DMS153 treated with DMSO at 0.1 percent for 48 hours (cell line): ENCODE data around the gene MYL7.
A peak's percentile ranks its signal among the peaks of the same experiment; 100 is the strongest.

Experiments
- DNase-seq: peaks from one replicate; lab custom pipeline; 2025; ENCODE audit not compliant: unreplicated experiment; lab: John Stamatoyannopoulos, UW

Gene MYL7

DNA sequence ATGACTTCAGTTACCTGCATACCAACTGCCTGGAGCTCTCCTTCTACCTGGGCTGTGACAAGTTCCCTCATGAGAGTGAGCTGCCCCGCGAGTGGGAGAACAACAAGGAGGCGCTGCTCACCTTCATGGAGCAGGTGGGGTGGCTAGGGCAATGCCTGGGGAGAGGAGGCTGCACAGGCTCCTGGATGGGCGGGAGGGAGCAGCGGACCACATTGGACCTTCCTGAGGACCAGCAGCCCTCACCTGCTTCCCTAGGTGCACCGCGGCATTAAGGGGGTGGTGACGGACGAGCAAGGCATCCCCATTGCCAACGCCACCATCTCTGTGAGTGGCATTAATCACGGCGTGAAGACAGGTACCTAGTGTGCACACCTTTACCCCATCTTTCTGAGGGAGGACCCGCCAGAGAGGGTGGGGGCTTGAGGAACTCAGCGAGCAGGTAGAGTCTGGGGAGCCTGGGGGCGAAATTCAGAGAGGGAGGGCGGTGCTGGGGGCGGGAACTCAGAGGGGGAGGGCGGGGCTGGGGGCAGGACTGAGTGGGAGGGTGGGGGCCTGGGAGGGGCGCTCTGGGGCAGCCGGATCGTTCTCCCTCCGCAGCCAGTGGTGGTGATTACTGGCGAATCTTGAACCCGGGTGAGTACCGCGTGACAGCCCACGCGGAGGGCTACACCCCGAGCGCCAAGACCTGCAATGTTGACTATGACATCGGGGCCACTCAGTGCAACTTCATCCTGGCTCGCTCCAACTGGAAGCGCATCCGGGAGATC, 28.0 kb downstream of the MYL7 start:
- no peak for DNase-seq

DNA sequence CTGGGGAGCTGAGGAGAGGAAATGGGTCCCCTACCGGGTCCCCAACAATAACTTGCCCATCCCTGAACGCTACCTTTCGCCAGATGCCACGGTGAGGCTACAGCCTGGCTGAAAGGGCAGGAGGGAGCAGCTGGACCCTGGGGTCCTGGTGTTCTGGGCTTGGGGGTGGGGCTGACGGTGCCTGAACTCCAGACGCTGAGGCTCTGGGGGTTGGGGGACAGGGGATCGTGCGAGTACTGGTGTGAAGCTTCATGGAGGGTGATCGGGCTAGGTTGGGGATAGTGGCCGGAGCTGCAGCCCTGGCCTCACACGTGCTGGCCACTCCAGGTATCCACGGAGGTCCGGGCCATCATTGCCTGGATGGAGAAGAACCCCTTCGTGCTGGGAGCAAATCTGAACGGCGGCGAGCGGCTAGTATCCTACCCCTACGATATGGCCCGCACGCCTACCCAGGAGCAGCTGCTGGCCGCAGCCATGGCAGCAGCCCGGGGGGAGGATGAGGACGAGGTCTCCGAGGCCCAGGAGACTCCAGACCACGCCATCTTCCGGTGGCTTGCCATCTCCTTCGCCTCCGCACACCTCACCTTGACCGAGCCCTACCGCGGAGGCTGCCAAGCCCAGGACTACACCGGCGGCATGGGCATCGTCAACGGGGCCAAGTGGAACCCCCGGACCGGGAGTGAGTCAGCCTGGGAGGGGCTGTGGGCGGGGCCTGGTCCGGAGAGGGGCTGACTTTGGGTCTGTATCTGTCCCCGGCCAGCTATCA, 28.7 kb downstream of the MYL7 start:
- DNase-seq, result peak; percentile 26

DNA sequence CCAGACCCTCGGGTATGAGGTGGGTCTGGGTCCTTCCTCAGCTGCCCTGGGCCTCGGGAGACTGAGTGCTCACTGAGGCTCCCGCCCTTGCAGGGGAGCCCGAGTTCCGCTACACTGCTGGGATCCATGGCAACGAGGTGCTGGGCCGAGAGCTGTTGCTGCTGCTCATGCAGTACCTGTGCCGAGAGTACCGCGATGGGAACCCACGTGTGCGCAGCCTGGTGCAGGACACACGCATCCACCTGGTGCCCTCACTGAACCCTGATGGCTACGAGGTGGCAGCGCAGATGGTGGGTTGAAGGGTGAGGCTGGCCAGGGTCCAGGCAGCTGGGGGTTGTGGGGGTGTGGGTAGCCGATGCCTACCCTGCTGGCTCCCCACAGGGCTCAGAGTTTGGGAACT, 29.4 kb downstream of the MYL7 start:
- no peak for DNase-seq

DNA sequence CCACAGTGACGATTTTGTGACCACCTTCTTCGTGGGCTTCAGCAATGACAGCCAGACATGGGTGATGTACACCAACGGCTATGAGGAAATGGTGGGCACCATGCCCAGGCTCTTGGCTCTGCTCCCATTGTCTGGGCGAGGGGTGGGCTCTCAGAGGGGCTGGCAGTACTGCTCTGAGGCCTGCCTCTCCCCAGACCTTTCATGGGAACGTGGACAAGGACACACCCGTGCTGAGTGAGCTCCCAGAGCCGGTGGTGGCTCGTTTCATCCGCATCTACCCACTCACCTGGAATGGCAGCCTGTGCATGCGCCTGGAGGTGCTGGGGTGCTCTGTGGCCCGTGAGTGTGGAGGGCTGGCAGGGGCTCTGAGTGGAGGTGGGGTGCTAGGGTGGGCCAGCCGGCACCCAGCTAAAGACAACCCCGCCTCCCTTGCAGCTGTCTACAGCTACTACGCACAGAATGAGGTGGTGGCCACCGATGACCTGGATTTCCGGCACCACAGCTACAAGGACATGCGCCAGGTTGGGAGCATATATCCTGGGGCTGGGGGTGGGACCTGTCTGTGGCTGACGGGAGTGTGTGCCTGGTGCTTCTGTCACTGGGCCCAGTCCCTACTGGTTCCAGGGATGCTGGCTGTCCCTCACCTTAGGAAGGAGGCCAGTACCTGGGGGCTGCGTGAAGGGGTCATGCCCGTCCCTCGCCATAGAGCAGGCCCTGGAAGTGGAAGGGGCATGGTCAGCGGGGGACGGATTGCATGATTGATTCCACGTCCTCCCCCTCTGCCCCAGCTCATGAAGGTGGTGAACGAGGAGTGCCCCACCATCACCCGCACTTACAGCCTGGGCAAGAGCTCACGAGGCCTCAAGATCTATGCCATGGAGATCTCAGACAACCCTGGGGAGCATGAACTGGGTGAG, 30.2 kb downstream of the MYL7 start:
- DNase-seq, result no peak

DNA sequence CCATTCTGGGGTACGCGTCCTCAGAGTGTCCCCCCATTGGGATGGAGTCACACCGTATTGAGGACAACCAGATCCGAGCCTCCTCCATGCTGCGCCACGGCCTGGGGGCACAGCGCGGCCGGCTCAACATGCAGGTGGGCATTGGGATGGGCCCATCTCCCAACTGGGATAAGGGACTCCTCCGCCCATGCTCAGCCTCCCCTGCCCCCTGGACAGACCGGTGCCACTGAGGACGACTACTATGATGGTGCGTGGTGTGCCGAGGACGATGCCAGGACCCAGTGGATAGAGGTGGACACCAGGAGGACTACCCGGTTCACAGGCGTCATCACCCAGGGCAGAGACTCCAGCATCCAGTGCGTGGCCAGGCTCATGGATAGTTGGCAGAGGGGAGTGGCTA, 31.1 kb downstream of the MYL7 start:
- DNase-seq, result no peak

DNA sequence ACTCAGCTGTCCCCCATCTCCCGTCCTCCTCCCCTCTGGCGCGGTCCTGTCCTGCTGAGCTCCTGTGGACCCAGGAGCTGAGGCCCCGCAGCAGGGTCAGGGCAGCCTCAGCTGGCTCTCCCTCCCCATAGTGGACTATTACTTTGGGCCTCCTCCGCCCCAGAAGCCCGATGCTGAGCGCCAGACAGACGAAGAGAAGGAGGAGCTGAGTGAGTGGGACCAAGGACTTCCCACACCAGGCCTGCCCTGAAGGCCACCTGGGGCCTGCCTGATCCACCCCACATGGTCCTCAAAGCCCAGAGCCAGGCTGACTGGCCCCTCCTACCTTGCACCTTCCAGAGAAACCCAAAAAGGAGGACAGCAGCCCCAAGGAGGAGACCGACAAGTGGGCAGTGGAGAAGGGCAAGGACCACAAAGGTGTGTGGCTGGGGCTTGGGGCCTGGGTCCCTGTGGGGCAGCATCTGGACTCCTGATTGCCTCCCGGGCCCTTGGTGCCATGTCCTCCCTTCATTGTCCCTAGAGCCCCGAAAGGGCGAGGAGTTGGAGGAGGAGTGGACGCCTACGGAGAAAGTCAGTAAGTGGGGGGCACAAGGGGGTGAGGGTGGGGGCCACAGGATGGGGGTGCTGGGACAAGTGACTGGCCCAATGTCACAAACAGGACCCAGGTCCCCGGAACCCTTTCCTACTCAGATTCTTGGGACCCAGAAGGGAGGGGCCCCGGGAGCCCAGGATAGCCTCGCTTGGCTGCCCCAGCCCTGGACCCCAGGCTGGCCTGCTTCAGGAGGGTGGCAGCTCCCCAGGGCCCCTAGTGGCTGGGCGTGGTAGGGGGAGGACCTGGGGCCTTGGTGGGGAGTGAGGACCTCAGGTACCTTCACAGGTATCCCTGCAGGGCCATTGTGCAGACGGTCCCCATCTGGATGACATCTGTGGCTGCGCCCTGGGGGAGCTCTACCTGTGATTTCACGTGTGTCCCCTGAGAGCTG, 32.1 kb downstream of the MYL7 start:
- no peak for DNase-seq

DNA sequence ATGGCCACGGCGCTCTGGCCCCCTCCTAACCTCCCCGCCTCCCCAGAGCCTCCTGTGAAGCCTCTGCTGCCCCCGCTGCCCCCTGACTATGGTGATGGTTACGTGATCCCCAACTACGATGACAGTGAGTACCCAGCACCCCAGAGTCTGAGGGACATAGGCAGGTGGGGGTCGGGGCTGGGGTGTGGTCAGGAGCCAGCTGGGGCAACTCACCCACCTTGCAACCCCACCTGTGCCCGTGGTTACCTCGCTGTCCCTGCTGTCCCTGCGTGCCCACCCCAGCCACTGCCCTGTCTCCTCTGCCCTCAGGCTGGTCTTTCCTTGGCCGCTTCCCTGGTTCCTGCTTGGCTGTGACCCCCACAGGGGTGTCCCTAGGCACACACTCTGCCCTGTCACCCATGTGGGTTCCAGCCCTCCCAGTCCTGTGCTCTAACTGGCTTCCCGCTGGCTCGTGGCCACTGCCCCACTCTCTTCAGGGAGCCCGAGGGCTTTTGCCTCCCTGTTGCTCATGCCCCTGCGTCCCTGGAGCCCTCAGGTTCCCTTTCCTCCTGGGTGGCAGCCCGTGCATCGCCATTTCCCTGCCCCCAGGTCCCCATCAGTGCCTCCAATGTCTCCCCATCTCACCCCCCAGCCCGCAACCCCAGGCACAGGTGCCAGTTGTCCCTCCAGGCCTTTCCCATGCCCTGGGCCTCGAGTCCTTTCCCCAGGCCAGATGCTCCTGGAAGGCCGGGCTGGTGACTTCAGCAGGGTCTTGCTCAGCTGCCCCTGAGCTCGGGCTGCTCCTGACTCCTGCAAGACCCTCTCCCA, 33.0 kb downstream of the MYL7 start:
- DNase-seq, result no peak

DNA sequence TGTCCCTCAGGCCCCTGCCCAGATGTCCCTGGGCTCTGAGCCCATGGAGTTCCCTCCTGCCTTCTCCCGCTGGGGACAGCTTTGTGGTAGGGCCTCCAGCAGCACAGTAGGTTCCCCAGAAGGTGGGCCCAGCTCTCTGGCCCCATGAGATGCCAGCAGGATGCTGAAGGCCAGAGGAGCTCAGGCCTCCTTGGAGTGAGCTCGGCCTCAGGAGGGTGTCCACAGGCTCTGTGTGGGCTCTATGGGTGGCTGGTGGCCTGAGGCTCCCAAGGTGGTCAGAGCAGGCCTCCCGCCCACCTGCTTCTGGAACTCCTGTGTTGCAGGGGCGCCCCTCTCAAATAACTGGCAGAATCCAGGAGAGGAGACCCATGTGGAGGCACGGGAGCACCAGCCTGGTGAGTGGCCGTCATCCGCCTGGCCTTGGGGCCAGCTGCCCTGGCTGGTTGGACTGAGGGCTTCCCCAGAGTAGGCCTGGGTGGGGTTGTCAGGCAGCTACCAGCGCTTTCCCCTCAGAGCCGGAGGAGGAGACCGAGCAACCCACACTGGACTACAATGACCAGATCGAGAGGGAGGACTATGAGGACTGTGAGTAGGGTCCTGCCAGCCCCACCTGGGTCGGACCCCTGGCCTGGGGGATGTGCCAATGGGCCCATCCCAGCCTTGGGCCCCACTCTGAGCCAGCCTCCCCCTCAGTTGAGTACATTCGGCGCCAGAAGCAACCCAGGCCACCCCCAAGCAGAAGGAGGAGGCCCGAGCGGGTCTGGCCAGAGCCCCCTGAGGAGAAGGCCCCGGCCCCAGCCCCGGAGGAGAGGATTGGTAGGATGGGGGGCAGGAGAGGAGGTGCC, 33.8 kb downstream of the MYL7 start:
- DNase-seq, result no peak

DNA sequence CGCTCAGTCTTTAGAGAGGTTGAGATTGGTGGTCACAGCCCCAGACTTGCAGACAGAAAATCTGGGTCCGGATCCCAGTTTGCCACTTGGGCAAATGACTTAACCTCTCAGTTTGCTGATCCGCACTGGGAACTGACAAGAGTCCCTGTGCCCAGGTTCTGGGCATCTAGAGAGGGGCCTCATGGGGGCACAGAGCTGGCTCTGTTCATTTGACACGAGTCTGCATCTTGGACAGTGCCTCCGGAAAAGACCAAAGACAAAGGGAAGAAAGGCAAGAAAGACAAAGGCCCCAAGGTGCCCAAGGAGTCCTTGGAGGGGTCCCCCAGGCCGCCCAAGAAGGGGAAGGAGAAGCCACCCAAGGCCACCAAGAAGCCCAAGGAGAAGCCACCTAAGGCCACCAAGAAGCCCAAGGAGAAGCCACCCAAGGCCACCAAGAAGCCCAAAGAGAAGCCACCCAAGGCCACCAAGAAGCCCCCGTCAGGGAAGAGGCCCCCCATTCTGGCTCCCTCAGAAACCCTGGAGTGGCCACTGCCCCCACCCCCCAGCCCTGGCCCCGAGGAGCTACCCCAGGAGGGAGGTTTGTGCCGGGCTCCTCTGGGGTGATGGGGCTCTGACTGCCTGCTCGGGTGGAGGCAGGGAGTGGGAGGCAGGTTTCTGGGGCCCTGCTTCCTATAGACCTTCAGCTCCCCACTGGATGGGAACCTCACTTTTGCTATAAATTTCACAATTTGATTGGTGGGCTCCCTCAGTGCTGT, 34.6 kb downstream of the MYL7 start:
- DNase-seq, result no peak

DNA sequence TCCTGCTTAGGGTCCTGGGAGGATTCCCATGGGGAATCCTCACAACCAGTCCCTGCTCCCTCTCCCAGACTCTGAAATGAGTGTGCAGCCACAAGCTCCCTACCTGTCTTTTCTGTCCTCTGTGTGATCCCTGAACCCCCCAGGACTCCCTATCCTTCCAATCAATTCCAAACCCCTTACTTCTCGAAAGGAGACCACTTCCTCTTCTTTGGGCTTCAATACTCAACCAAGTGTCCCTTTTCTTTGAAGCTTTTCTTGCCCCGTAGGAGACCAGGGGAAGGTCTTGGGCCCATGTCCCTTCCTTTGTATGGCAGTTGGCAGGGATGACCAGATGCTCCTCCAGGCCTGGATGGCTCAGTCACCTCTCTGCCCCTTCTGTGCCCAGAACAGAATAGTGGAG, 35.3 kb downstream of the MYL7 start:
- no peak for DNase-seq

DNA sequence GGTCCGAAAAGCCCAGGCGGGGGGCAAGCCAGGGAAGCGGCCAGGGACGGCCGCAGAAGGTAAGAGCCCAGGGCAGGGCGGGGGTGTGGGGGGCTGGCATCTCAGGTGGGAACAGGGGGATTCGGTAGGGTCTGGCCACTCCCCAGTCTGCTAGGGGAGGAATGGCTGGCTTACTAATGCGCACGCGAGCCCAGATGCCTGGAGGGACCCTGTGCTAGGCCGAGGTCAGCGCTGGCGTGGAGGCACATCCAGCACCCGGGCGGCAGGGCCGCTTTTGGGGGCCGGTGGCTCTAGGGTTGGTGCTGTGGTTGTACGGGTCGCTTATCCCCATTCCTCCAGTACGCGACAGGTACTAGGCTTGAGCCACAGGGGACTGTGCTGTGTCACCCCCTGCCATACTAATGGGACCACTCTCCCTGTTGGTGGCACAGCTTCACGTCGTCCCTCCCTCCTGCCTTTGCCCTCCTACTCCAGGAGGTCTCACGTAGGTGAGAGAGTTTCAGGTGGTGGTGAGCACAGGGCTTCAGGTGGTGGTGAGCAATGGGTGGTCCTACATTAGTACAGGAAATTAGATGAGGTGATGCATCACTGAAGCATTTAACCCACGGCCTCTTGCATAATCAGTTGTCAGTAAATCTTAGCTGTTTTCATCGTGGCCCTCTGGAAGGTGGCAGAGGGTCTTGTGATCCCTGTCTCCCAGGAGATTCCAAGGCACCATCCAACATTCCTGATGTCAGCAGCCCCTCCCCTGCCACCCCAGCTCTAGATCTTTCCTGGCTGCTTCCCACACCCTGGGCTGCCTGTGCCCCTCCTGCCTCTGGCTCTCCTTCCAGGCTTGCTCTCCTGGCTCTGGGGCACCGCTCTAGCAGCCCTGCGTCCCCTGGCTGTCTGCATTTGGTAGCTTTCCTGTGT, 36.0 kb downstream of the MYL7 start:
- no peak for DNase-seq

DNA sequence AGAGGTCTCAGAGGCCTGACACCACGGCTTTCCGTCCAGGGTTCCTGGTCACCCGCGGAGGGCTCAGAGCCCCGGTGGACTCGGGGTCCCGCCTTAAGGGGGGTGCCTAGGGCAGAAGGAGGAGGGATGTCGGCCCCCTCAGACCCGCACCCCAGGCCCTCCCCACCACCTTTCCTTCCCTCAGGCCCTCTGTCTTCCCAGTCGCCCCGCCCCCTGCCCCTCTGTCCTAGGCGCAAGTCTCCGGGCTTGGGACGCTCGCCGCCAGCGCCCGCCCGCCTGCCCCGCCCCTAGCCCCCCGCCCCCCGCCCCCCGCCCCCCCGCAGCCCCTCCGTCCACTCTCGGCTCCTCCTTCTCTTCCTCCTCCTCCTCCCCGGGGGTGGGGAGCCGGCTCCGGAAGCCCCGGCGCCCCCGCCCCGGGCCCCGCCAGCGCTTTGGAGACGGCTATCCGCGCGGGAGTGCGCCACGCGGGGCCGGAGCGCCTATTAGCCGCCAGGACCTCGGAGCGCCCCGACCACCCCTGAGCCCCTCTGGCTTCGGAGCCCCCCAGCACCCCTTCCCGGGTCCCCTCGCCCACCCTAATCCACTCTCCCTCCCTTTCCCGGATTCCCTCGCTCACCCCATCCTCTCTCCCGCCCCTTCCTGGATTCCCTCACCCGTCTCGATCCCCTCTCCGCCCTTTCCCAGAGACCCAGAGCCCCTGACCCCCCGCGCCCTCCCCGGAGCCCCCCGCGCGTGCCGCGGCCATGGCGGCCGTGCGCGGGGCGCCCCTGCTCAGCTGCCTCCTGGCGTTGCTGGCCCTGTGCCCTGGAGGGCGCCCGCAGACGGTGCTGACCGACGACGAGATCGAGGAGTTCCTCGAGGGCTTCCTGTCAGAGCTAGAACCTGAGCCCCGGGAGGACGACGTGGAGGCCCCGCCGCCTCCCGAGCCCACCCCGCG, 36.9 kb downstream of the MYL7 start, which contains the start of gene AEBP1:
Gene AEBP1 (plus strand): TSS at position 423 of the 937 bp plus-strand sequence. CDS start 321 bp downstream, at position 744.
- no peak for DNase-seq

DNA sequence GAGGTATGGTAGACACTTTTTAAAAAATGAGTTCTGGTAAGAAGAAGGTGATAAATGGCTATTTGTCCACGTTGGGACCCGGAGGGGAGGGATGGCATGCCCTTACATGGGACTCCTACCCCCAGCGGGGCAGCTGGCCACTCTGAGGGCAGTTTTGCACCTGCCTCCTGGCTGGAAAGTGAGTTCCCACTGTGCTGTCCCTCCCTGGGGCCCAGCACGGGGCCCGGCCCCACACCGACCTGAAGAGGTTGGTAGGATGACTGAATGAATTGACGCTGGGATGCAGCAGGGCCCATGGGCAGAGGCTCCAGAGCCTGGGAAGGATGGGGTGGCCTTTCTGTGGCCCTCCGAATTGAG, 37.6 kb downstream of the MYL7 start:
- no peak for DNase-seq

DNA sequence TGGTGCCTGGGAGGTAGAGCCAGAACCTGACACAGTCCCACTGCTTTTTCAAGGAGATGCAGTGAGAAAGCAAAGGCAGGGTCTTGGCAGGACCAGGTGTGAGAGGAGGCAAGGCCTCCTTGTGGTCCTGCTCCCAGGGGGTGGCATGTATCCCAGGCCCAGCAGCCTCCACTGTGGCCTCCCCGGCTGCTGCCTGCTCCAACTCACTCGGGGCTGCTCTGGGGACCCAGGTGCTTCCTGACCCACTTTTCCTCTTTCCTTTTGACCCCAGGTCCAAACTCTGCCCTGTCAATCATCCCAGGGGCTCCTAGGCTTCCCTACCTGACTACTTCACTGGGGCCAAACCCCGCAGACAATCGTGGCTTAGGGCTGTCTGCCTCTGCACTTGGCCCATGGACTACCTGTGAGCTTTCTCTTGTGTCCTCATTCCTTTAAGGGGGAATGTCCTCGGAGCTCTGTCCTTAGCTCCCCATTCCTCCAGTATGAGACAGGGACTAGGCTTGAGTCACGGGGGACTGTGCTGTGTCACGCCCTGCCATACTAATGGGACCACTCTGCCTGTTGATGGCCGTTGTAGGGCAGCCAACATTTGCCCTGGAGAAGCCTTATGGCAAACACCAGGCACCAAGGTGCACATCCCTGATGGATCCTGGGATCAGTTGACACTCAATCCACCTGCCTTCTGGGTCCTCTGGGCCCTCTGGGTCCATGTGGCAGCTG, 38.1 kb downstream of the MYL7 start:
- no peak for DNase-seq
